ENCODE measurements around the gene B4GALNT2.
A peak's percentile ranks its signal among the peaks of the same experiment; 100 is the strongest.
"Not testable (repeated sequence)": the region's sequence is repeated elsewhere in the genome, so short reads cannot be mapped to it uniquely, and the experiment has no call there.

B4GALNT2 gene

GRCh38 chr17:49132699-49133364 is at the start of gene B4GALNT2:
TSS of gene B4GALNT2 (plus strand) at chr17:49132769. CDS start at chr17:49132793, 24 bp downstream.
- no peak for DNase-seq

- not testable (repeated sequence) for DNase-seq
Observed at GRCh38 chr17:49085046-49085445, 47.5 kb upstream of the B4GALNT2 start.

- DNase-seq: no peak
Observed at GRCh38 chr17:49085565-49086315, 46.8 kb upstream of the B4GALNT2 start.

GRCh38 chr17:49086316-49086605 is 46.3 kb upstream of the B4GALNT2 start:
- no peak for DNase-seq

GRCh38 chr17:49086649-49087048 is 45.9 kb upstream of the B4GALNT2 start:
- no peak for DNase-seq

- DNase-seq: no peak
Observed at GRCh38 chr17:49089094-49089493, 43.5 kb upstream of the B4GALNT2 start.

- DNase-seq: no peak
Observed at GRCh38 chr17:49090878-49091594, 41.5 kb upstream of the B4GALNT2 start.

GRCh38 chr17:49093131-49093530 is 39.4 kb upstream of the B4GALNT2 start:
- no peak for DNase-seq

- no peak for DNase-seq
Observed at GRCh38 chr17:49100601-49101000, 32.0 kb upstream of the B4GALNT2 start.

- no peak for DNase-seq
Observed at GRCh38 chr17:49101054-49101534, 31.5 kb upstream of the B4GALNT2 start.

- DNase-seq: not testable (repeated sequence)
Observed at GRCh38 chr17:49103360-49103759, 29.2 kb upstream of the B4GALNT2 start.

- no peak for DNase-seq
Observed at GRCh38 chr17:49104511-49105074, 28.0 kb upstream of the B4GALNT2 start.

- no peak for DNase-seq
Observed at GRCh38 chr17:49106321-49107210, 26.0 kb upstream of the B4GALNT2 start.

GRCh38 chr17:49107211-49107557 is 25.4 kb upstream of the B4GALNT2 start:
- DNase-seq: no peak

- peak in 1 of 2 experiments; percentile 26 for DNase-seq
Observed at GRCh38 chr17:49108318-49108717, 24.3 kb upstream of the B4GALNT2 start.

- no peak for DNase-seq
Observed at GRCh38 chr17:49110509-49110908, 22.1 kb upstream of the B4GALNT2 start.

GRCh38 chr17:49111934-49112333 is 20.6 kb upstream of the B4GALNT2 start:
- no peak for DNase-seq

- DNase-seq: no peak
Observed at GRCh38 chr17:49112936-49113335, 19.6 kb upstream of the B4GALNT2 start.

- DNase-seq: no peak
Observed at GRCh38 chr17:49114703-49115102, 17.9 kb upstream of the B4GALNT2 start.

- DNase-seq: no peak
Observed at GRCh38 chr17:49117587-49118230, 14.9 kb upstream of the B4GALNT2 start.

- DNase-seq: no peak
Observed at GRCh38 chr17:49120166-49120565, 12.4 kb upstream of the B4GALNT2 start.

GRCh38 chr17:49121696-49122292 is 10.8 kb upstream of the B4GALNT2 start:
- DNase-seq: no peak
